ENCODE results near the gene NPBWR2.

DNA sequence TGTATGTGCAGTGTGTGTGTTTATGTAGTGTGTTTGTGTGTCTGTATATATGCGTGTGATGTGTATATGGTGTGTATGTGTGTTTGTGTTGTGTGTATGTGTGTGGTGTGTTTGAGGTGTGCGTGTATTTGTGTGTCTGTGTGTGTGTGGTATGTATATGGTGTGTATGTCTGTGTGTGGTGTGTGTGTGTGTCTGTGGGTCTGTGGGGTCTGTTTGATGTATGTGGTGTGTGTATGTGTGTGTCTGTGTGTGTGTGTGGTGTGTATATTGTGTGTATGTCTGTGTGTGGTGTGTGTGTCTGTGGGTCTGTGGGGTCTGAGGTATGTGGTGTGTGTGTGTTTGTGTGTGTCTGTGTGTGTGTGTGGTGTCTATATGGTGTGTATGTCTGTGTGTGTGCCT lies 46.0 kb upstream of the NPBWR2 start:
- TF ChIP-seq CTCF (IDR thresholded peaks at IDR 0.05) = no peak
- TF ChIP-seq EP300 (IDR thresholded peaks at IDR 0.05) = no peak
- TF ChIP-seq POLR2A (IDR thresholded peaks at IDR 0.05) = no peak
